HG03460 (cell line): ENCODE results near the gene STPG1.
"Not testable (repeated sequence)": the region's sequence is repeated elsewhere in the genome, so short reads cannot be mapped to it uniquely, and the experiment has no call there.

Source experiments
- ATAC-seq: cut with Tn5 transposase; IDR thresholded peaks from one replicate; pipeline ENCODE4 v1.9.1; 2021; ENCODE audit not compliant: unreplicated experiment

Gene STPG1, protein sequence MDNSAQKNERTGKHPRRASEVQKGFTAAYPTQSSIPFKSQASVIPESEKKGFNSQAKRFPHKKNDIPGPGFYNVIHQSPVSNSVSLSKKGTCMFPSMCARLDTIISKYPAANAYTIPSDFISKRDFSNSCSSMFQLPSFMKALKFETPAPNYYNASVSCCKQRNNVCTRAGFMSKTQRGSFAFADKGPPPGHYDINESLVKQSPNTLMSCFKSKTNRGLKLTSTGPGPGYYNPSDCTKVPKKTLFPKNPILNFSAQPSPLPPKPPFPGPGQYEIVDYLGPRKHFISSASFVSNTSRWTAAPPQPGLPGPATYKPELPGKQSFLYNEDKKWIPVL

DNA sequence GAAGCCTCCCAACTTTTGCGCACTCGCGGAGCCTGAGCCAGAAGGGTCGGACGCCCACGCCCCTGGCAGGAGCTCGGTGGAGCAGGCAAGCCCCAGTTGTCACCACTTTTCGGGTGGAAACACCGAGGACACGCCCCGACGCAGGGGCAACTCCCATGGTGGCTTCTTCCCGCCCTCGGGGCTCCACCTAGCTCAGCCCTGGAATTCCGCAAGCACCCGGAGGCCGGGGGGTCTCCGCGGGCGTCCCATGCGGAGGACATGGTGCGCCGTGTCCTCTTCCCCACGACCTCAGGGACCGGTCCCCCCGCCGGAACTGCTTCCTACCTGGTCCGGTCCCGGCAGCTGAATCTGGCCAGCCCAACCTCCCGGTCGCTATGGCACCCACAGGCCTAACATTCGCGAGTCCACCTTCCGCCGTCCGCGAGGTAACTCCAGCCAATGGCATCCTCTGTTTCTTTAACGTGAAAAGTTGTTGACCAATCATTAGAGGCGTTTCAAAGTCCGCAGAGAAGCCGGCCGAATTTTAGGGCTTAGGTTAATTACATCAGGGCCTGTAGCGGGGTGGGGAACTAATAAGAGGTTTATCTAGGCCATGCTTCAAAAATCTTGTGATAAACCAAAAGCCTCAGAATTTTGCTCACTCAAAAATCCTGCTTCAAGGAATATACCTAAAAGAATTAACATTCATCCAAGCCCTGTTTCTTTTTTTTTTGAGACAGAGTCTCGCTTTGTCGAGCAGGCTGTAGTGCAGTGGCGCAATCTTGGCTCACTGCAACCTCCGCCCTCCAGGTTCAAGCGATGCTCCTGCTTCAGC, at the start of gene STPG1:
TSS of gene STPG1 (minus strand) at position 433 of the 814 bp plus-strand sequence. CDS start 12,394 bp downstream, outside the sequence.
- no peak for ATAC-seq

GRCh38 chr1:24462128-24462527, 48.5 kb upstream of the STPG1 start:
- ATAC-seq = not testable (repeated sequence)

DNA sequence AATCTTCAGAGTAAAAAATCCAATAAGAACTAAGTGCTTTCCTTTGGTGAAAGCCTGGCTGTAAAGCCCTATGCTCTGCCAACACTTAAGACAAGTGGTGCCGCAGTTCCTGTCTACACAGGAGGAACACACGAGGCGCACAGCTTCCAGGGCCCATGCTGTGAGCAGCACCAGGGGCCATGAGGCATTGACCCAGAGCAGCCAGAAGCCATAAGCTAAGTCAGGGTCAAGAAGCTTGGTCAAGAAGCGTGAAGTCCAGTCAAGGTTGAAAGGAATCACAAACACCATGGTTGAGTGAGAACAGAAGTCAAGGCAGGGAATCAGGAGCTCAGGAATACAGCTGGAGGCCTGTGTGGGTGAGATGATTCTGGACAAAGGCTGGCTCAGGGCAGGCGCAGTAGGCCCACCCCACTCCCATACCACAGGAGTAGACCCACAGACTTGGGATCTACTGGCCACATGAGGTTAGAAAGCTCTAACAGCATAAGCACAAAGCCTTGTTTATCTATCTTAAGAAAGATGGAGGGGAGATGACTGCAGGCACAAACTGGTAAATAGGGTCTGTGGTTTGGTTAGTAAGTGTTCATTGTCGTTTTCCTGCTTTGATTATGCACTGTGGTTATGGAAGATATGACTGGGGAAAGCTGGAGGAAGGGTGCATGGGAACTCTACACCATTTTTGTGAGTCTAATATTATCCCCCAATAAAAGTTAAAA, 46.1 kb upstream of the STPG1 start:
- no peak for ATAC-seq

- no peak for ATAC-seq
Observed at GRCh38 chr1:24457866-24458265, 44.3 kb upstream of the STPG1 start.

DNA sequence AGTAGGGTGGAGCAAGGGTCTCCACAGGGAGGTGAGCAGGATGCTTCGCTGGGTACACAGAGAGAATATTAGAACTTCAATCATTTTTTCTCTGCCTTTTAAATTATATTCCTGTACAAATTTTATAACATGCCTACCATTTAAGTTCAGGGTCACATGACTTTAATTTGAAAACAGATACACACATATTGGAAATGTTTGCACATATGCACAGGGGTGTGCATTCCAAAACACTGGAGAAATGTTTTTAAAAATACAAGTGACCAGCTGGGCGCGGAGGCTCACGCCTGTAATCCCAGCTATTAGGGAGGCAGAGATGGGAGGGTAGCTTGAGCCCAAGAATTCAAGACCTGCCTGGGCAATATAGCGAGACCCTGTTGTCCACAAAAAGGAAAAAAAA, 41.7 kb upstream of the STPG1 start:
- no peak for ATAC-seq

DNA sequence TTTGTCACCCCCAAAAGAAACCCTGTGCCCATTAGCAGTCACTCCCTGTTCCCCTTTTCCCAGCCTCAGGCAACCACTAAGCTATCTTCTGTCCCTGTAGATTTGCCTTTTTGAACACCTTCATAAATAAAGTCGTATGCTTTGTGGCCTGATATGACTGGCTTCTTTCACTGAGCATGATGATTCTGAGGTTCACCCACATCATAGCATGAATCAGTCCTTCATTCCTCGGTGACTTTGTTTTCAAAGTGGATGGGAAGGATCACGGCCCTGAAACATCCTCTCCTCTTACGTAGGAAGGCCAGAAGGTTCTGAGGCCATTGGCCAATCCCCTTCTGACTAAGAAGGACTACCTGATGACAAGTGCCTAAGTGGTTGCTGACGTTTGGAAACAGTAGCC, 41.1 kb upstream of the STPG1 start:
- no peak for ATAC-seq

GRCh38 chr1:24452922-24453485, 39.4 kb upstream of the STPG1 start:
- no peak for ATAC-seq

GRCh38 chr1:24451746-24452145, 38.2 kb upstream of the STPG1 start:
- no peak for ATAC-seq

- no peak for ATAC-seq
Observed at GRCh38 chr1:24450857-24451397, 37.3 kb upstream of the STPG1 start.

DNA sequence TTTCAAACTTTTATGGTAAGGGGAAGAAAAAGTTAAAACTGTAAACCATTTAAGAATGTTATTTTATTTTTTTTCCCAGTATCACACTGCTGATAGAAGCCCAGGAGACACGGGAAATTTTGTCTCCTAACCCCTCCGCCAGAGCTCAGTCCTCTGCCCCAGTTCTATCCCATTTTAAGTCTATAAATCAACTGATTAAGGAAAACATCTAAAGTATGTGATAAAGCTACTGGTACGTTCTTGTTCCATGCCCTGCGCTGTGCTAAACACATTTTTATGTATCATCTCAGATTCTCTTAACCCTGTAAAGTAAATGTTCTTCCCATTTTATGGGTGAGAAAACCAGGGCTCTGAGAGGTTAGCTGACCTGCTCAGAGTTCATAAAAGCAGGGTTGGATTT, 36.7 kb upstream of the STPG1 start:
- ATAC-seq = no peak

DNA sequence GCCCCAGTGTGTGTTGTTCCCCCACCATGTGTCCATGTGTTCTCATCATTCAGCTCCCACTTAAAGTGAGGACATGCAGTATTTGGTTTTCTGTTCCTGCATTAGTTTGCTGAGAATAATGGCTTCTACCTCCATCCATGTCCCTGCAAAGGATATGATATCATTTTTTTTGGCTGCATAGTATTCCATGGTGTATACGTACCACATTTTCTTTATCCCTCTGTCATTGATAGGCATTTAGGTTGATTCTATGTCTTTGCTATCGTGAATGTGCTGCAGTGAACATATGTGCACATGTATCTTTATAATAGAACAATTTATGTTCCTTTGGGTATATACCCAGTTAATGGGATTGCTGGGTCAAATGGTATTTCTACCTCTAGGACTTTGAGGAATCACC, 32.9 kb upstream of the STPG1 start:
- not testable (repeated sequence) for ATAC-seq

- no peak for ATAC-seq
Observed at GRCh38 chr1:24443241-24443656, 29.7 kb upstream of the STPG1 start.

- no peak for ATAC-seq
Observed at GRCh38 chr1:24442764-24443163, 29.2 kb upstream of the STPG1 start.

GRCh38 chr1:24441996-24442668, 28.6 kb upstream of the STPG1 start:
- ATAC-seq = no peak

- no peak for ATAC-seq
Observed at GRCh38 chr1:24441480-24441879, 27.9 kb upstream of the STPG1 start.

DNA sequence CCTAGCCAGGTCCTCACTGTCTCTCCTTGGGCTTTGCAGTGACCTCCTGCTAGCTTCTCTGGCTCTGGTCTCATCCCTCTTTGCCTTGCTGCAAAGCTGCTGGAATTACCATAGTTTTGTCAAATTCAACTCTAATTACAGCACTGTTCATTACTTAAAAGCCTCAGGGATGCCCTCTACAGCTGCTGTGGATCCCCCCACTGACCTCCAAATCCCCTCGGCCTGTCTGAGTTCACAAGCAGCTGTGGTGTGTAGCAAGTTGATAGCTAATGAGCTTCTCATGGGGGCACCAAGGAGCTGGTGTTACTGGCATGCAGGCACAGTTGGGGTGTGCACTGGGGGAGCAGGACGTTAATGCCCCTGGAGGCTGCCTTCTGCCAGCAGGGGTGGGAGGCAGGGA, 26.9 kb upstream of the STPG1 start:
- no peak for ATAC-seq

GRCh38 chr1:24438423-24438901, 24.9 kb upstream of the STPG1 start:
- ATAC-seq = no peak

GRCh38 chr1:24437631-24438396, 24.2 kb upstream of the STPG1 start:
- no peak for ATAC-seq

GRCh38 chr1:24435782-24436365, 22.3 kb upstream of the STPG1 start:
- no peak for ATAC-seq
